GM23248 (cell line): ENCODE measurements around the gene FRMPD4.

Source experiments
- EZH2 ChIP-seq: fragments of 200-600 bp; sonication (generic); IDR thresholded peaks from 2 replicates; pipeline ENCODE4 v1.6.1; 2018; ENCODE audit warnings: antibody characterized with exemption, mild to moderate bottlenecking; ENCODE audit not compliant: insufficient read depth, poor library complexity, severe bottlenecking
- EZH2phosphoT487 ChIP-seq: fragments of 200-600 bp; sonication (generic); IDR thresholded peaks from 2 replicates; pipeline ENCODE4 v1.6.1; 2018; ENCODE audit warnings: antibody characterized with exemption, moderate library complexity, mild to moderate bottlenecking, low read depth; ENCODE audit not compliant: insufficient read depth

- TF ChIP-seq EZH2phosphoT487: no peak
- no peak for TF ChIP-seq EZH2
Measured at GRCh38 chrX:12595720-12596119, 457.4 kb downstream of the FRMPD4 start.
